ENCODE measurements around the gene CYBRD1. TPM values are rescaled to one million over a fixed set of nuclear protein-coding genes. Genes with fewer than 3 reads are reported as not detected.

Gene CYBRD1
- total RNA-seq, 1 donor from 2014 or later = 14.5 TPM

- Histone ChIP-seq H3K27me3 (ENCODE audit: control insufficient read depth, insufficient read depth, low read length) (no peaks in the 10 kb centered on the region), H3K36me3 (ENCODE audit: control insufficient read depth, insufficient read depth, low read length) (no peaks in the 10 kb centered on the region), H3K4me3 (ENCODE audit: low read depth, low read length) (no peak overlapping the region)
- FAIRE-seq (no peak), DNase-seq (ENCODE audit: low read depth) (no peak)
- TF ChIP-seq CTCF (IDR thresholded peaks at IDR 0.05; ENCODE audit: insufficient read depth, low read length, severe bottlenecking) = no peak
Measured at GRCh38 chr2:171595456-171595855, 73.2 kb downstream of the CYBRD1 start.

- Histone ChIP-seq H3K4me3 (ENCODE audit: low read depth, low read length) (no peak overlapping the region), H3K27me3 (ENCODE audit: control insufficient read depth, insufficient read depth, low read length) (no peaks in the 10 kb centered on the region), H3K36me3 (ENCODE audit: control insufficient read depth, insufficient read depth, low read length) (no peaks in the 10 kb centered on the region)
- peak; percentile 91 for DNase-seq (ENCODE audit: low read depth)
- no peak for FAIRE-seq
- TF ChIP-seq CTCF (IDR thresholded peaks at IDR 0.05; ENCODE audit: insufficient read depth, low read length, severe bottlenecking) = no peak
Measured at GRCh38 chr2:171595896-171596295, 73.6 kb downstream of the CYBRD1 start.

GRCh38 chr2:171598713-171599319 lies 76.5 kb downstream of the CYBRD1 start:
- H3K27me3 ChIP-seq (ENCODE audit: control insufficient read depth, insufficient read depth, low read length) = no peaks in the 10 kb centered on the region
- peak; percentile 70 for DNase-seq (ENCODE audit: low read depth)
- H3K36me3 ChIP-seq (ENCODE audit: control insufficient read depth, insufficient read depth, low read length) = no peaks in the 10 kb centered on the region
- FAIRE-seq = no peak
- H3K4me3 ChIP-seq (ENCODE audit: low read depth, low read length) = no peak overlapping the region
- TF ChIP-seq CTCF (IDR thresholded peaks at IDR 0.05; ENCODE audit: insufficient read depth, low read length, severe bottlenecking) = peak; percentile 77

GRCh38 chr2:171600126-171600525 lies 77.9 kb downstream of the CYBRD1 start:
- DNase-seq (ENCODE audit: low read depth) (peak; percentile 69), FAIRE-seq (no peak)
- H3K27me3 ChIP-seq (ENCODE audit: control insufficient read depth, insufficient read depth, low read length) = no peaks in the 10 kb centered on the region
- H3K4me3 ChIP-seq (ENCODE audit: low read depth, low read length) = no peak overlapping the region
- TF ChIP-seq CTCF (IDR thresholded peaks at IDR 0.05; ENCODE audit: insufficient read depth, low read length, severe bottlenecking) = no peak
- H3K36me3 ChIP-seq (ENCODE audit: control insufficient read depth, insufficient read depth, low read length) = no peaks in the 10 kb centered on the region

GRCh38 chr2:171602352-171602751 lies 80.1 kb downstream of the CYBRD1 start:
- H3K36me3 ChIP-seq (ENCODE audit: control insufficient read depth, insufficient read depth, low read length) = no peaks in the 10 kb centered on the region
- DNase-seq (ENCODE audit: low read depth) (no peak), FAIRE-seq (no peak)
- H3K4me3 ChIP-seq (ENCODE audit: low read depth, low read length) = no peak overlapping the region
- no peak for TF ChIP-seq CTCF (IDR thresholded peaks at IDR 0.05; ENCODE audit: insufficient read depth, low read length, severe bottlenecking)
- H3K27me3 ChIP-seq (ENCODE audit: control insufficient read depth, insufficient read depth, low read length) = no peaks in the 10 kb centered on the region

Other genes with a start within 250 kb of the CYBRD1 start
- 15.0 and 33.7 TPM in 2 replicates for gene METTL8, start 88.5 kb upstream of the CYBRD1 start, total RNA-seq
- 16.3 and 18.2 TPM in 2 replicates for gene DCAF17, start 88.2 kb upstream of the CYBRD1 start, total RNA-seq
- gene DYNC1I2, start 165.0 kb downstream of the CYBRD1 start, total RNA-seq = 95.1 and 103 TPM in 2 replicates

Data from bronchial epithelial cell (primary cell).